HCT116 (cell line): ENCODE results near the gene KRTAP5-2. TPM values are rescaled to one million over a fixed set of nuclear protein-coding genes. Genes with fewer than 3 reads are reported as not detected.

Experiments
- ATAC-seq: fragments of 200-7000 bp; cut with Tn5 transposase; 2 replicates; pipeline ENCODE4 v1.9.1; 2020; ENCODE audit warnings: mild to moderate bottlenecking, moderate library complexity
- BruUV-seq: library from RNA; stranded (reverse); fragments of 400-500 nt; replicated peaks from 2 replicates; lab custom pipeline; 2021; lab: Mats Ljungman, UMichigan
- CTCF ChIA-PET: fragments of 300-600 bp; sonication (Branson Sonifier 250); formaldehyde crosslinking; loops from one replicate; lab custom pipeline; 2021; ENCODE audit warnings: antibody characterized with exemption; lab: Charles Lee
- POLR2A ChIA-PET: fragments of 300-600, 350-600 bp; sonication (Branson Sonifier 250); formaldehyde crosslinking; loops from one replicate; lab custom pipeline; 2021; ENCODE audit warnings: antibody characterized with exemption; lab: Charles Lee
- RAD21 ChIA-PET, 2 experiments: fragments of 300-600 bp; sonication (Branson Sonifier 250); formaldehyde crosslinking; loops; one replicate each; lab custom pipeline; 2023; ENCODE audit warnings: low total read pairs in 2 of 2; ENCODE audit not compliant: uncharacterized antibody in 2 of 2, unreplicated experiment in 2 of 2, low non-redundant PET in 1 of 2; lab: Charles Lee
- DNase-seq: peaks from one replicate; pipeline ENCODE4 v3.0.0-alpha.2; 2010; ENCODE audit warnings: low read depth, low spot score
- H2AFZ ChIP-seq: fragments of 200-600 bp; shearing (Covaris generic), sonication (generic); 2 replicates; pipeline ENCODE4 v1.6.1; 2017; ENCODE audit warnings: low read depth, mixed run types, mixed read lengths, antibody characterized with exemption, low read length; ENCODE audit not compliant: poor library complexity, severe bottlenecking
- H3K27ac ChIP-seq: 2 replicates; pipeline ENCODE4 v1.5.1; 2012; ENCODE audit warnings: low read depth, low read length
- H3K27me3 ChIP-seq: fragments of 200-600 bp; sonication (generic); 2 replicates; pipeline ENCODE4 v1.6.1; 2016; ENCODE audit warnings: mixed run types, low read length, mixed read lengths; ENCODE audit not compliant: insufficient read depth
- H3K36me3 ChIP-seq, 2 experiments: fragments of 200-500 bp in 1 of 2; fragments of 200-600 bp in 1 of 2; sonication (Bioruptor generic) in 1 of 2; sonication (generic) in 1 of 2; 2 replicates each; pipeline versions ENCODE4 v1.5.1 to v1.6.1; 2014 to 2016; ENCODE audit warnings: low read length in 2 of 2, inconsistent platforms in 1 of 2, mixed read lengths in 1 of 2, mixed run types in 1 of 2; ENCODE audit not compliant: insufficient read depth in 2 of 2, control insufficient read depth in 1 of 2
- H3K4me1 ChIP-seq, 2 experiments: fragments of 200-600 bp in 1 of 2; sonication (generic) in 1 of 2; 2 replicates each; pipeline versions ENCODE4 v1.5.1 to v1.6.1; 2012 to 2017; ENCODE audit warnings: low read length in 2 of 2, inconsistent platforms in 1 of 2, mild to moderate bottlenecking in 1 of 2, mixed read lengths in 1 of 2, mixed run types in 1 of 2, moderate library complexity in 1 of 2; ENCODE audit not compliant: insufficient read depth in 2 of 2, control insufficient read depth in 1 of 2
- H3K4me2 ChIP-seq: fragments of 200-600 bp; sonication (generic); 2 replicates; pipeline ENCODE4 v1.6.1; 2017; ENCODE audit warnings: mixed run types, low read length, mixed read lengths
- H3K4me3 ChIP-seq, 2 experiments: fragments of 200-600 bp in 1 of 2; sonication (generic) in 1 of 2; replicated peaks in 1 of 2; 2 replicates each; pipeline ENCODE4 v1.5.1; 2011 to 2016; ENCODE audit warnings: low read length in 2 of 2, control low read depth in 1 of 2, low read depth in 1 of 2, mild to moderate bottlenecking in 1 of 2, mixed read lengths in 1 of 2, mixed run types in 1 of 2
- H3K79me2 ChIP-seq: fragments of 200-600 bp; sonication (generic); 2 replicates; pipeline ENCODE4 v1.6.1; 2017; ENCODE audit warnings: mild to moderate bottlenecking, mixed run types, low read length, moderate library complexity, mixed read lengths; ENCODE audit not compliant: insufficient read depth
- H3K9ac ChIP-seq: fragments of 200-600 bp; sonication (generic); 2 replicates; pipeline ENCODE4 v1.6.1; 2016; ENCODE audit warnings: low read length, mixed read lengths
- H3K9me2 ChIP-seq: fragments of 200-600 bp; sonication (generic), shearing (Covaris generic); 2 replicates; pipeline ENCODE4 v1.6.1; 2017; ENCODE audit warnings: mixed run types, mild to moderate bottlenecking, moderate library complexity; ENCODE audit not compliant: insufficient read depth
- H3K9me3 ChIP-seq, 2 experiments: fragments of 200-500 bp in 1 of 2; fragments of 200-600 bp in 1 of 2; sonication (Bioruptor generic) in 1 of 2; sonication (generic) in 1 of 2; 2 replicates each; pipeline ENCODE4 v1.6.1; 2014 to 2017; ENCODE audit warnings: low read length in 2 of 2, mixed read lengths in 2 of 2, inconsistent platforms in 1 of 2, low read depth in 1 of 2, mild to moderate bottlenecking in 1 of 2, mixed run types in 1 of 2, moderate library complexity in 1 of 2; ENCODE audit not compliant: control insufficient read depth in 1 of 2, insufficient read depth in 1 of 2
- H4K20me1 ChIP-seq: fragments of 200-600 bp; sonication (generic), shearing (Covaris generic); 2 replicates; pipeline ENCODE4 v1.6.1; 2017; ENCODE audit warnings: mixed run types, mild to moderate bottlenecking, moderate library complexity; ENCODE audit not compliant: insufficient read depth
- CBX3 ChIP-seq: IDR thresholded peaks from 2 replicates; pipeline ENCODE4 v1.6.1; 2012; ENCODE audit warnings: low read depth
- CEBPB ChIP-seq: IDR thresholded peaks from 2 replicates; pipeline ENCODE4 v1.6.1; 2012; ENCODE audit warnings: low read depth
- EGR1 ChIP-seq: IDR thresholded peaks from 2 replicates; pipeline ENCODE4 v1.6.1; 2012; ENCODE audit warnings: low read depth
- EZH2phosphoT487 ChIP-seq: fragments of 200-600 bp; IDR thresholded peaks from 2 replicates; pipeline ENCODE4 v1.6.1; 2018; ENCODE audit warnings: antibody characterized with exemption, borderline replicate concordance
- FOSL1 ChIP-seq: IDR thresholded peaks from 2 replicates; pipeline ENCODE4 v1.6.1; 2012; ENCODE audit warnings: low read depth
- MAX ChIP-seq: IDR thresholded peaks from 2 replicates; pipeline ENCODE4 v1.6.1; 2012
- POLR2A ChIP-seq: IDR thresholded peaks from 2 replicates; pipeline ENCODE4 v1.7.0; 2011; ENCODE audit warnings: borderline replicate concordance; ENCODE audit not compliant: insufficient read depth, insufficient read length; ENCODE audit errors: extremely low read depth
- POLR2AphosphoS5 ChIP-seq: IDR thresholded peaks from 2 replicates; pipeline ENCODE4 v1.6.1; 2011; ENCODE audit warnings: mild to moderate bottlenecking, low read depth, low read length, moderate library complexity
- REST ChIP-seq: IDR thresholded peaks from 2 replicates; pipeline ENCODE4 v1.6.1; 2012; ENCODE audit warnings: low read depth
- SIN3A ChIP-seq: IDR thresholded peaks from 2 replicates; pipeline ENCODE4 v1.6.1; 2012; ENCODE audit warnings: low read depth
- SP1 ChIP-seq: IDR thresholded peaks from 2 replicates; pipeline ENCODE4 v1.6.1; 2012; ENCODE audit warnings: low read depth
- SRF ChIP-seq: IDR thresholded peaks from 2 replicates; pipeline ENCODE4 v1.6.1; 2012; ENCODE audit warnings: low read depth
- TCF7L2 ChIP-seq: IDR thresholded peaks from 2 replicates; pipeline ENCODE4 v1.7.0; 2011; ENCODE audit warnings: borderline replicate concordance, inconsistent platforms; ENCODE audit not compliant: insufficient read depth, insufficient read length; ENCODE audit errors: extremely low read depth
- ZFX ChIP-seq: fragments of 450-650 bp; IDR thresholded peaks from 2 replicates; pipeline ENCODE4 v1.6.1; 2017
- ZNF274 ChIP-seq: fragments of 200-500 bp; sonication (Bioruptor generic); IDR thresholded peaks from 2 replicates; pipeline ENCODE4 v1.6.1; 2014; ENCODE audit warnings: mild to moderate bottlenecking, low read depth, low read length, inconsistent platforms
- intact Hi-C: fragments of 100-400 bp; cut with micrococcal nuclease; formaldehyde crosslinking; loops from 2 replicates; pipeline ENCODE4 v1.10.0; 2022
- total RNA-seq: library from RNA; stranded (reverse); gene quantifications from one replicate; pipeline ENCODE4 v1.2.1, GENCODE V29; 2021; ENCODE audit not compliant: unreplicated experiment
- TF ChIP-seq, protein P1 (sequence below): IDR thresholded peaks from 2 replicates; pipeline ENCODE4 v1.6.1; 2012
- TF ChIP-seq, protein P2 (sequence below), 3 experiments: fragments of 200-600 bp in 1 of 3; sonication (generic) in 1 of 3; IDR thresholded peaks in 2 of 3; conservative IDR thresholded peaks in 1 of 3; 2 replicates each; pipeline ENCODE4 v1.5.1; 2012 to 2017; ENCODE audit warnings: low read depth in 2 of 3, low read length in 2 of 3, antibody characterized with exemption in 1 of 3, borderline replicate concordance in 1 of 3, control low read depth in 1 of 3, mild to moderate bottlenecking in 1 of 3, mixed read lengths in 1 of 3, mixed run types in 1 of 3, moderate library complexity in 1 of 3; ENCODE audit not compliant: insufficient read depth in 1 of 3

The KRTAP5-2 gene
- total RNA-seq, 1 experiment from 2014 or later = not detected

DNA sequence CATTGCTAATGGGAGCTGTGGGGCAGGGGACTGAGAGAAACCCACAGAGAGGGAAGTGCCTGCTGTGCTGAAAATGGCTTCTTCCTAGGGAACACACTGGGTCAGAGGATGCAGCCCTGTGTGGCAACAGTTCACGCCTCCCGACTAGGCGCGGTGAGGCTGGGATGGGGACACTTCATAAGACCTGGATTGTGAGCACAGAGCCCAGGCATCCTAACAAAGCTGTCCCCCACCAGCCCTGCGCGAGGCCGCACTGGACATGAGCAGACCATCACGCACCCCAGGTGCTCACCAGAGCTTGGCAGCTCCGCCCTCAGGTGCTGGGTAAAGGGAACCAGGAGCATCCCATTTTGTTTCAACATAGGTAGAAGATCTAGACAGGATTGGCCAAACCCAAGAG is 25.6 kb upstream of the KRTAP5-2 start:
- H3K79me2 ChIP-seq = no peaks in the 10 kb centered on the region
- no peaks in the 10 kb centered on the region for H3K27me3 ChIP-seq
- H4K20me1 ChIP-seq = no peaks in the 10 kb centered on the region
- peaks cover 0 to 3% of the 10 kb centered on the region in 2 experiments; a peak in 1 of 4 replicates for H3K4me1 ChIP-seq
- H3K9me2 ChIP-seq = no peaks in the 10 kb centered on the region
- no peak overlapping the region for H3K27ac ChIP-seq
- no peak overlapping the region for H2AFZ ChIP-seq
- intact Hi-C loops = loop anchor here (2.0 kb wide), 1 partner anchor 17 kb away; no protein-coding TSS in a partner anchor
- TF ChIP-seq MAX (no peak), ZNF274 (no peak), POLR2AphosphoS5 (no peak), ZFX (no peak), TCF7L2 (no peak), POLR2A (no peak), EGR1 (no peak), SP1 (no peak)
- TF ChIP-seq, protein P1, sequence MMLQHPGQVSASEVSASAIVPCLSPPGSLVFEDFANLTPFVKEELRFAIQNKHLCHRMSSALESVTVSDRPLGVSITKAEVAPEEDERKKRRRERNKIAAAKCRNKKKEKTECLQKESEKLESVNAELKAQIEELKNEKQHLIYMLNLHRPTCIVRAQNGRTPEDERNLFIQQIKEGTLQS = no peak
- POLR2A ChIA-PET = no interaction called here
- no peak overlapping the region for H3K4me2 ChIP-seq
- CTCF ChIA-PET = interaction anchor here (1.3 to 1.5 kb wide), 2 partner anchors 28 to 29 kb away, joined by 3 read pairs; no protein-coding TSS in a partner anchor
- DNase-seq (no peak), ATAC-seq (no peak)
- no TSS peak for BruUV-seq
- no peak overlapping the region for H3K9ac ChIP-seq
- RAD21 ChIA-PET = no interaction called here
- H3K4me3 ChIP-seq = no peak overlapping the region
- H3K9me3 ChIP-seq = no peaks in the 10 kb centered on the region
- no peaks in the 10 kb centered on the region for H3K36me3 ChIP-seq

GRCh38 chr11:1622086-1622485 is 24.0 kb upstream of the KRTAP5-2 start, which contains the start of gene KRTAP5-4:
Gene KRTAP5-4, minus strand, starts transcription at chr11:1622138. Its CDS starts 45 bp downstream, at chr11:1622093.
- ATAC-seq (no peak), DNase-seq (no peak)
- H3K4me3 ChIP-seq = no peak within 1 kb of the TSS
- ChIA-PET POLR2A (no interaction called here), RAD21 (no interaction called here), CTCF (no interaction called here)
- no peaks in the 10 kb centered on the region for H3K9me3 ChIP-seq
- H4K20me1 ChIP-seq = no peaks in the 10 kb centered on the region
- no peak within 1 kb of the TSS for H3K4me2 ChIP-seq
- no peak within 1 kb of the TSS for H3K9ac ChIP-seq
- no peaks in the 10 kb centered on the region for H3K9me2 ChIP-seq
- H3K27me3 ChIP-seq = no peaks in the 10 kb centered on the region
- intact Hi-C loops = loop anchor here (2.0 kb wide), 1 partner anchor 19 kb away; no protein-coding TSS in a partner anchor
- H3K27ac ChIP-seq = no peak within 1 kb of the TSS
- no TSS peak for BruUV-seq
- no peaks in the 10 kb centered on the region for H3K36me3 ChIP-seq
- H2AFZ ChIP-seq = no peak within 1 kb of the TSS
- no peaks in the 10 kb centered on the region for H3K4me1 ChIP-seq
- no peaks in the 10 kb centered on the region for H3K79me2 ChIP-seq
- no peak for TF ChIP-seq ZFX
- TF ChIP-seq, protein P2, sequence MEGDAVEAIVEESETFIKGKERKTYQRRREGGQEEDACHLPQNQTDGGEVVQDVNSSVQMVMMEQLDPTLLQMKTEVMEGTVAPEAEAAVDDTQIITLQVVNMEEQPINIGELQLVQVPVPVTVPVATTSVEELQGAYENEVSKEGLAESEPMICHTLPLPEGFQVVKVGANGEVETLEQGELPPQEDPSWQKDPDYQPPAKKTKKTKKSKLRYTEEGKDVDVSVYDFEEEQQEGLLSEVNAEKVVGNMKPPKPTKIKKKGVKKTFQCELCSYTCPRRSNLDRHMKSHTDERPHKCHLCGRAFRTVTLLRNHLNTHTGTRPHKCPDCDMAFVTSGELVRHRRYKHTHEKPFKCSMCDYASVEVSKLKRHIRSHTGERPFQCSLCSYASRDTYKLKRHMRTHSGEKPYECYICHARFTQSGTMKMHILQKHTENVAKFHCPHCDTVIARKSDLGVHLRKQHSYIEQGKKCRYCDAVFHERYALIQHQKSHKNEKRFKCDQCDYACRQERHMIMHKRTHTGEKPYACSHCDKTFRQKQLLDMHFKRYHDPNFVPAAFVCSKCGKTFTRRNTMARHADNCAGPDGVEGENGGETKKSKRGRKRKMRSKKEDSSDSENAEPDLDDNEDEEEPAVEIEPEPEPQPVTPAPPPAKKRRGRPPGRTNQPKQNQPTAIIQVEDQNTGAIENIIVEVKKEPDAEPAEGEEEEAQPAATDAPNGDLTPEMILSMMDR (IDR thresholded peaks at IDR 0.05 in 2 of 3, conservative IDR thresholded peaks at IDR 0.05 in 1 of 3; ENCODE audit: borderline replicate concordance in 1 of 3, insufficient read depth in 1 of 3, low read depth in 2 of 3, low read length in 2 of 3) = no peak
- TF ChIP-seq FOSL1 = no peak
- no peak for TF ChIP-seq EZH2phosphoT487
- no peak for TF ChIP-seq CEBPB
- TF ChIP-seq REST = no peak
- TF ChIP-seq SRF = no peak
- TF ChIP-seq CBX3 = no peak
- TF ChIP-seq SP1 = no peak
- TF ChIP-seq SIN3A = no peak
